ENCODE data around the gene RPL32. TPM values are rescaled to one million over a fixed set of nuclear protein-coding genes. Genes with fewer than 3 reads are reported as not detected.
A peak's percentile ranks its signal among the peaks of the same experiment; 100 is the strongest.
"Not testable (repeated sequence)": the region's sequence is repeated elsewhere in the genome, so short reads cannot be mapped to it uniquely, and the experiment has no call there.

Gene RPL32
- total RNA-seq, 1 donor from 2014 or later = 3,423 TPM

- no peak for DNase-seq (ENCODE audit: low read depth)
- no peak for TF ChIP-seq CTCF (IDR thresholded peaks at IDR 0.05; ENCODE audit: insufficient read depth, low read length, poor library complexity, severe bottlenecking)
- no peak overlapping the region for H3K4me3 ChIP-seq (ENCODE audit: low read depth, low read length)
- peaks cover under 1% of the 10 kb centered on the region for H3K27me3 ChIP-seq (ENCODE audit: control insufficient read depth, insufficient read depth, low read length)
- no peaks in the 10 kb centered on the region for H3K36me3 ChIP-seq (ENCODE audit: control insufficient read depth, insufficient read depth, low read length)
These were observed 4.4 kb upstream of the RPL32 start for GRCh38 chr3:12845811-12846210.

- DNase-seq (ENCODE audit: low read depth) = no peak
- TF ChIP-seq CTCF (IDR thresholded peaks at IDR 0.05; ENCODE audit: insufficient read depth, low read length, poor library complexity, severe bottlenecking) = no peak
- H3K4me3 ChIP-seq (ENCODE audit: low read depth, low read length) = no peak overlapping the region
These were observed 1.1 kb upstream of the RPL32 start for GRCh38 chr3:12842469-12842868.

GRCh38 chr3:12841970-12842328 is 584 bp upstream of the RPL32 start:
- TF ChIP-seq CTCF (IDR thresholded peaks at IDR 0.05; ENCODE audit: insufficient read depth, low read length, poor library complexity, severe bottlenecking) = no peak

More at GRCh38 chr3:12842469-12842868, 1.1 kb upstream of the RPL32 start:
- no peaks in the 10 kb centered on the region for H3K36me3 ChIP-seq (ENCODE audit: control insufficient read depth, insufficient read depth, low read length)
- no peaks in the 10 kb centered on the region for H3K27me3 ChIP-seq (ENCODE audit: control insufficient read depth, insufficient read depth, low read length)

GRCh38 chr3:12840591-12841148 is 695 bp downstream of the RPL32 start:
- peaks cover under 1% of the 10 kb centered on the region for H3K36me3 ChIP-seq (ENCODE audit: control insufficient read depth, insufficient read depth, low read length)
- TF ChIP-seq CTCF (IDR thresholded peaks at IDR 0.05; ENCODE audit: insufficient read depth, low read length, poor library complexity, severe bottlenecking) = no peak
- no peak for DNase-seq (ENCODE audit: low read depth)
- no peaks in the 10 kb centered on the region for H3K27me3 ChIP-seq (ENCODE audit: control insufficient read depth, insufficient read depth, low read length)
- H3K4me3 ChIP-seq (ENCODE audit: low read depth, low read length) = peak overlapping the region; percentile 88

More at GRCh38 chr3:12841970-12842328, 584 bp upstream of the RPL32 start:
- H3K27me3 ChIP-seq (ENCODE audit: control insufficient read depth, insufficient read depth, low read length) = no peaks in the 10 kb centered on the region
- no peak for DNase-seq (ENCODE audit: low read depth)
- H3K4me3 ChIP-seq (ENCODE audit: low read depth, low read length) = no peak overlapping the region
- no peaks in the 10 kb centered on the region for H3K36me3 ChIP-seq (ENCODE audit: control insufficient read depth, insufficient read depth, low read length)

GRCh38 chr3:12840148-12840547 is 1.2 kb downstream of the RPL32 start:
- H3K36me3 ChIP-seq (ENCODE audit: control insufficient read depth, insufficient read depth, low read length) = not testable (repeated sequence)

GRCh38 chr3:12839156-12839946 is 2.0 kb downstream of the RPL32 start:
- Histone ChIP-seq H3K36me3 (ENCODE audit: control insufficient read depth, insufficient read depth, low read length) (peaks cover 2% of the 10 kb centered on the region), H3K4me3 (ENCODE audit: low read depth, low read length) (no peak overlapping the region), H3K27me3 (ENCODE audit: control insufficient read depth, insufficient read depth, low read length) (no peaks in the 10 kb centered on the region)
- no peak for DNase-seq (ENCODE audit: low read depth)
- TF ChIP-seq CTCF (IDR thresholded peaks at IDR 0.05; ENCODE audit: insufficient read depth, low read length, poor library complexity, severe bottlenecking) = no peak

More at GRCh38 chr3:12840148-12840547, 1.2 kb downstream of the RPL32 start:
- H3K27me3 ChIP-seq (ENCODE audit: control insufficient read depth, insufficient read depth, low read length); DNase-seq (ENCODE audit: low read depth): not testable (repeated sequence)
- H3K4me3 ChIP-seq (ENCODE audit: low read depth, low read length) = peak overlapping the region; percentile 88
